GM12878 (cell line): ENCODE results near the gene PLAC1.

Source experiments
- CHD2 ChIP-seq: IDR thresholded peaks from 2 replicates; pipeline ENCODE4 v1.6.1; 2011; ENCODE audit warnings: low read depth, low read length, improper control_type of control experiment, borderline replicate concordance
- CTCF ChIP-seq, 3 experiments: IDR thresholded peaks in 2 of 3; conservative IDR thresholded peaks in 1 of 3; 2 replicates each; pipeline ENCODE4 v1.5.1; 2011; ENCODE audit warnings: low read depth in 3 of 3, low read length in 3 of 3, mild to moderate bottlenecking in 3 of 3, control low read depth in 2 of 3, moderate library complexity in 2 of 3, inconsistent platforms in 1 of 3, mixed read lengths in 1 of 3; ENCODE audit not compliant: control insufficient read depth in 2 of 3, insufficient read depth in 1 of 3; ENCODE audit errors: extremely low read depth in 1 of 3
- RFX5 ChIP-seq: IDR thresholded peaks from 2 replicates; pipeline ENCODE4 v1.6.1; 2011; ENCODE audit warnings: low read depth, low read length, improper control_type of control experiment
- SMAD1 ChIP-seq: fragments of 450-650 bp; IDR thresholded peaks from 2 replicates; pipeline ENCODE4 v1.6.1; 2018; ENCODE audit warnings: mild to moderate bottlenecking, low read depth; ENCODE audit not compliant: partially characterized antibody
- SMC3 ChIP-seq: IDR thresholded peaks from 2 replicates; pipeline ENCODE4 v1.6.1; 2011; ENCODE audit warnings: low read length, improper control_type of control experiment, borderline replicate concordance
- TAF1 ChIP-seq: IDR thresholded peaks from 2 replicates; pipeline ENCODE4 v1.6.1; 2011; ENCODE audit warnings: mild to moderate bottlenecking, low read depth, low read length, borderline replicate concordance

- TF ChIP-seq TAF1 (no peak), SMAD1 (no peak), SMC3 (no peak), CTCF (IDR thresholded peaks at IDR 0.05 in 2 of 3, conservative IDR thresholded peaks at IDR 0.05 in 1 of 3; ENCODE audit: control insufficient read depth in 2 of 3, extremely low read depth in 1 of 3, insufficient read depth in 1 of 3, low read depth in 3 of 3, low read length in 3 of 3) (no peak), CHD2 (no peak), RFX5 (no peak)
Measured at GRCh38 chrX:134671294-134671693, 13.0 kb upstream of the PLAC1 start.
